Keratinocyte (primary cell): Measurements from ENCODE around the gene XIRP1. TPM values are rescaled to one million over a fixed set of nuclear protein-coding genes. Genes with fewer than 3 reads are reported as not detected.

Experiments used
- DNase-seq: peaks from one replicate; pipeline ENCODE4 v3.0.0-alpha.2; 2011; ENCODE audit warnings: low read depth, missing footprints, low spot score
- FAIRE-seq: peaks from 2 replicates; lab custom pipeline; 2011; peaks lifted over from hg19 to GRCh38; lab: Jason Lieb, UNC
- H2AFZ ChIP-seq: 2 replicates; pipeline ENCODE4 v1.6.0; 2012; ENCODE audit warnings: low read length, control low read depth, inconsistent platforms; ENCODE audit not compliant: control insufficient read depth
- H3K27ac ChIP-seq: 2 replicates; pipeline ENCODE4 v1.5.1; 2011; ENCODE audit warnings: low read length; ENCODE audit not compliant: control insufficient read depth, insufficient read depth
- H3K27me3 ChIP-seq: 3 replicates; pipeline ENCODE4 v1.6.0; 2011; ENCODE audit warnings: low read length; ENCODE audit not compliant: control insufficient read depth, insufficient read depth; ENCODE audit errors: extremely low read depth
- H3K36me3 ChIP-seq, 2 experiments: 2 replicates in 1 of 2; 3 replicates in 1 of 2; pipeline ENCODE4 v1.5.1; 2011; ENCODE audit warnings: low read length in 2 of 2, mild to moderate bottlenecking in 1 of 2; ENCODE audit not compliant: control insufficient read depth in 2 of 2, insufficient read depth in 2 of 2; ENCODE audit errors: extremely low read depth in 1 of 2
- H3K4me1 ChIP-seq: 3 replicates; pipeline ENCODE4 v1.5.1; 2011; ENCODE audit warnings: low read length; ENCODE audit not compliant: control insufficient read depth, insufficient read depth; ENCODE audit errors: extremely low read depth
- H3K4me2 ChIP-seq: 3 replicates; pipeline ENCODE4 v1.6.0; 2011; ENCODE audit warnings: low read depth, low read length; ENCODE audit not compliant: control insufficient read depth, insufficient read depth; ENCODE audit errors: extremely low read depth
- H3K4me3 ChIP-seq, 3 experiments: fragments of 200-600 bp in 1 of 3; sonication (generic) in 1 of 3; 2 replicates in 2 of 3; 3 replicates in 1 of 3; pipeline ENCODE4 v1.5.1; 2011 to 2016; ENCODE audit warnings: low read length in 3 of 3, mild to moderate bottlenecking in 3 of 3, control low read depth in 2 of 3, inconsistent platforms in 1 of 3, low read depth in 1 of 3, mixed read lengths in 1 of 3, mixed run types in 1 of 3, moderate library complexity in 1 of 3; ENCODE audit not compliant: control insufficient read depth in 2 of 3, insufficient read depth in 2 of 3; ENCODE audit errors: extremely low read depth in 1 of 3
- H3K79me2 ChIP-seq: 2 replicates; pipeline ENCODE4 v1.6.0; 2012; ENCODE audit warnings: low read length; ENCODE audit not compliant: control insufficient read depth, insufficient read depth
- H3K9ac ChIP-seq: 3 replicates; pipeline ENCODE4 v1.6.0; 2011; ENCODE audit warnings: low read length; ENCODE audit not compliant: control insufficient read depth, insufficient read depth; ENCODE audit errors: extremely low read depth
- H3K9me1 ChIP-seq: 3 replicates; pipeline ENCODE4 v1.6.0; 2011; ENCODE audit warnings: low read length; ENCODE audit not compliant: control insufficient read depth, insufficient read depth; ENCODE audit errors: extremely low read depth
- H3K9me3 ChIP-seq: 2 replicates; pipeline ENCODE4 v1.5.1; 2012; ENCODE audit warnings: low read depth, low read length; ENCODE audit not compliant: control insufficient read depth
- H4K20me1 ChIP-seq: 3 replicates; pipeline ENCODE4 v1.6.0; 2011; ENCODE audit warnings: low read length; ENCODE audit not compliant: control insufficient read depth, insufficient read depth; ENCODE audit errors: extremely low read depth
- EZH2 ChIP-seq: IDR thresholded peaks from one replicate; pipeline ENCODE4 v1.6.1; 2012; ENCODE audit warnings: inconsistent platforms, mild to moderate bottlenecking, low read length, moderate library complexity
- dilution Hi-C: fragments of 300-500 bp; cut with MboI; formaldehyde crosslinking; loops from one replicate; pipeline ENCODE4 v1.7.0; 2020; ENCODE audit warnings: low sequenced_read_pairs; ENCODE audit not compliant: extremely low pct_ligation_motif_present
- polyA plus RNA-seq, 5 experiments: library from polyadenylated mRNA; depleted of rRNA in 3 of 5; stranded (reverse) in 3 of 5; stranded (forward) in 1 of 5; unstranded in 1 of 5; fragments of >200 nt; gene quantifications; 1 replicate in 1 of 5; 2 replicates in 3 of 5; 3 replicates in 1 of 5; pipeline versions ENCODE4 v1.2.1 to v1.2.3, GENCODE V29; 2011 to 2012; ENCODE audit warnings: missing spikeins in 2 of 5, low read depth in 1 of 5, low replicate concordance in 1 of 5
- TF ChIP-seq, protein P1 (sequence below), 3 experiments: IDR thresholded peaks in 1 of 3; conservative IDR thresholded peaks in 1 of 3; optimal IDR thresholded peaks in 1 of 3; 2 replicates in 2 of 3; 3 replicates in 1 of 3; pipeline versions ENCODE3 to v1.5.1; 2011; ENCODE audit warnings: low read length in 3 of 3, mild to moderate bottlenecking in 3 of 3, moderate library complexity in 2 of 3, control low read depth in 1 of 3, inconsistent platforms in 1 of 3; ENCODE audit not compliant: insufficient read depth in 2 of 3; ENCODE audit errors: extremely low read depth in 1 of 3

The XIRP1 gene
- polyA plus RNA-seq, 1 donor (not counting 4 experiments of a cell fraction or from before 2014, with no cell fraction given): not detected

DNA sequence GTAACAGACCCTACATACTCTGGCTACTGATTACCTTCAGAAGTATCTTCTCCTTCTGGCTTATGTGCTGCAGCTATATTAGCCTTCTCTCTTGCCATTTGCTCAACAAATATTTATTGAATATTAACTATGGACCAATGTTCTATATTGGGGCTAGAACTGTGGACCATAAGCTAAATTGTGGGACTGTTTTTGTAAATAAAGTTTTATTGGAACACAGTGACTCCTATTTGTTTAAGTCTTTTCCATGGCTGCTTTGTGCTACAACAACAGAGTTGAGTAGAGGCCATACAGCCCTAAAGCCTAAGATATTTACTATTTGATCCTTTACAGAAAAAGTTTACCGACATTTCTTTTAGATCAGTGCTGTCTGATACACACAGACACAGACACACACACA is 20.3 kb upstream of the XIRP1 start:
- H3K79me2 ChIP-seq: no peaks in the 10 kb centered on the region
- H3K4me3 ChIP-seq: no peak overlapping the region
- no peak overlapping the region for H3K9ac ChIP-seq
- FAIRE-seq: no peak
- H3K36me3 ChIP-seq: no peaks in the 10 kb centered on the region
- H3K27ac ChIP-seq: no peak overlapping the region
- H2AFZ ChIP-seq: no peak overlapping the region
- no peak for DNase-seq
- dilution Hi-C loops: no loop called here
- H3K9me1 ChIP-seq: no peaks in the 10 kb centered on the region
- H3K9me3 ChIP-seq: no peaks in the 10 kb centered on the region
- H3K4me1 ChIP-seq: no peaks in the 10 kb centered on the region
- no peak overlapping the region for H3K4me2 ChIP-seq
- H4K20me1 ChIP-seq: no peaks in the 10 kb centered on the region
- H3K27me3 ChIP-seq: peaks cover 8% of the 10 kb centered on the region
- TF ChIP-seq EZH2: no peak
- TF ChIP-seq, protein P1, sequence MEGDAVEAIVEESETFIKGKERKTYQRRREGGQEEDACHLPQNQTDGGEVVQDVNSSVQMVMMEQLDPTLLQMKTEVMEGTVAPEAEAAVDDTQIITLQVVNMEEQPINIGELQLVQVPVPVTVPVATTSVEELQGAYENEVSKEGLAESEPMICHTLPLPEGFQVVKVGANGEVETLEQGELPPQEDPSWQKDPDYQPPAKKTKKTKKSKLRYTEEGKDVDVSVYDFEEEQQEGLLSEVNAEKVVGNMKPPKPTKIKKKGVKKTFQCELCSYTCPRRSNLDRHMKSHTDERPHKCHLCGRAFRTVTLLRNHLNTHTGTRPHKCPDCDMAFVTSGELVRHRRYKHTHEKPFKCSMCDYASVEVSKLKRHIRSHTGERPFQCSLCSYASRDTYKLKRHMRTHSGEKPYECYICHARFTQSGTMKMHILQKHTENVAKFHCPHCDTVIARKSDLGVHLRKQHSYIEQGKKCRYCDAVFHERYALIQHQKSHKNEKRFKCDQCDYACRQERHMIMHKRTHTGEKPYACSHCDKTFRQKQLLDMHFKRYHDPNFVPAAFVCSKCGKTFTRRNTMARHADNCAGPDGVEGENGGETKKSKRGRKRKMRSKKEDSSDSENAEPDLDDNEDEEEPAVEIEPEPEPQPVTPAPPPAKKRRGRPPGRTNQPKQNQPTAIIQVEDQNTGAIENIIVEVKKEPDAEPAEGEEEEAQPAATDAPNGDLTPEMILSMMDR (optimal IDR thresholded peaks at IDR 0.05 in 1 of 3, IDR thresholded peaks at IDR 0.05 in 1 of 3, conservative IDR thresholded peaks at IDR 0.05 in 1 of 3; ENCODE audit: extremely low read depth in 1 of 3, insufficient read depth in 2 of 3, low read length in 3 of 3): no peak

DNA sequence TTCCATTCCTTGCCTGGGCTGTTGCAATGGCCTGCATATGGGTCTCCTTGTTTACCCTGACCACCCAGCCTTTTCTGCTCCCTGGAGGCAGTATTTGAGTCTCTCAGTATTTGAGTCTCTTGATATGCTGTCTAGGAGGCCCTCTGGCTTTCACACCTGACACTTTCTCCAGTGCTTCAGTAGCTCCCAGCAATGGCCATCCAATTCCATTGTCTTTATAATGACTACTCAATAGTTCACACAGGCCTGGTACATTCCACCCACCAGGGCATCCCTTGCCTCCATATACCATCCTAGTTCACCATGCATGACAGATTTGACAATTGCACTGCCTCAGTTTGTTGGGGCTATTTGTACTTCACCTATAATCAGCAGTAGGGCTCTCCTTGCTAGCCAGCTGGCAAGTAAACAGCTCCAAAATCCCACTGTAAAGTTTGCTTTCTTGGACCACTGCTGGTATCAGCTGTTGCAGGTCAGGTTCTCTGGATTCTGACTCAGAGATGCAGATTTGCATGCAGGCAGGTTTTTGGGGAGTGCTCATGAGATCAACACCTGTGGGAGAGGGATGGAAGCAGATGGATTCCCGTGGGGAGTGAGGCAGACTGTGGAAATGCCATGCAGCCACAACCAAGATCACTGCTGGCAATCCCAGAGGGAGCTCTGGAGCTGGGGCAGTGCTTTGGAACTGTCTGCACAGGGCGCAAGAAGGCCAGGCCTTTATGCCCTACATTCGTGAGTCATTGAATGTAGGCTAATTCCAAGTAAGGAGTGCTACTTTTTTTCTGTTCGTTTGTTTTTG is 19.1 kb upstream of the XIRP1 start:
- Histone ChIP-seq H3K9me3 (no peaks in the 10 kb centered on the region), H3K4me2 (no peak overlapping the region), H3K36me3 (no peaks in the 10 kb centered on the region), H3K9ac (no peak overlapping the region), H2AFZ (no peak overlapping the region), H3K27me3 (peaks cover 12% of the 10 kb centered on the region), H3K4me3 (no peak overlapping the region), H3K9me1 (no peaks in the 10 kb centered on the region), H3K27ac (no peak overlapping the region), H3K4me1 (no peaks in the 10 kb centered on the region), H4K20me1 (no peaks in the 10 kb centered on the region), H3K79me2 (no peaks in the 10 kb centered on the region)
- dilution Hi-C loops: no loop called here
- no peak for TF ChIP-seq EZH2
- TF ChIP-seq, protein P1 (optimal IDR thresholded peaks at IDR 0.05 in 1 of 3, IDR thresholded peaks at IDR 0.05 in 1 of 3, conservative IDR thresholded peaks at IDR 0.05 in 1 of 3; ENCODE audit: extremely low read depth in 1 of 3, insufficient read depth in 2 of 3, low read length in 3 of 3): no peak
- FAIRE-seq (no peak), DNase-seq (no peak)
